PC-3 (cell line): ENCODE measurements around the gene NOC4L. TPM values are rescaled to one million over a fixed set of nuclear protein-coding genes. Genes with fewer than 3 reads are reported as not detected.

ENCODE experiments used
- ATAC-seq: fragments of 200-7000 bp; cut with Tn5 transposase; 2 replicates; pipeline ENCODE4 v1.9.1; 2020; ENCODE audit warnings: mild to moderate bottlenecking, moderate library complexity
- BruUV-seq: library from RNA; stranded (reverse); fragments of 400-500 nt; replicated peaks from 2 replicates; lab custom pipeline; 2021; lab: Mats Ljungman, UMichigan
- CTCF ChIA-PET: fragments of 300-600 bp; sonication (Branson Sonifier 250); formaldehyde crosslinking; loops from one replicate; lab custom pipeline; 2022; ENCODE audit warnings: antibody characterized with exemption; lab: Charles Lee
- POLR2A ChIA-PET: fragments of 300-600 bp; sonication (Branson Sonifier 250); formaldehyde crosslinking; loops from one replicate; lab custom pipeline; 2022; ENCODE audit warnings: antibody characterized with exemption; ENCODE audit not compliant: unreplicated experiment; lab: Charles Lee
- DNase-seq: peaks from one replicate; pipeline ENCODE4 v3.0.0-alpha.2; 2015
- H2AFZ ChIP-seq: fragments of 300-600 bp; sonication (generic); 2 replicates; pipeline ENCODE4 v1.6.0; 2016; ENCODE audit warnings: antibody characterized with exemption, low read length
- H3F3A ChIP-seq: fragments of 300-600 bp; sonication (generic); one replicate; pipeline ENCODE4 v1.6.0; 2017; ENCODE audit warnings: antibody characterized with exemption, low read length, control low read depth, mild to moderate bottlenecking; ENCODE audit not compliant: unreplicated experiment
- H3K27ac ChIP-seq: fragments of 300-600 bp; sonication (generic); 2 replicates; pipeline ENCODE4 v1.5.1; 2016; ENCODE audit warnings: mild to moderate bottlenecking, low read length
- H3K27me3 ChIP-seq: fragments of 300-600 bp; sonication (generic); 2 replicates; pipeline ENCODE4 v1.6.1; 2016; ENCODE audit warnings: low read length, mixed read lengths
- H3K36me3 ChIP-seq: fragments of 300-600 bp; sonication (generic); 2 replicates; pipeline ENCODE4 v1.6.1; 2016; ENCODE audit warnings: low read depth, mixed run types, low read length, mixed read lengths
- H3K4me1 ChIP-seq: fragments of 300-600 bp; sonication (generic); 2 replicates; pipeline ENCODE4 v1.5.1; 2016; ENCODE audit warnings: low read length; ENCODE audit not compliant: insufficient read depth
- H3K4me2 ChIP-seq: fragments of 300-600 bp; sonication (generic); 2 replicates; pipeline ENCODE4 v1.6.0; 2016; ENCODE audit warnings: low read length
- H3K4me3 ChIP-seq: fragments of 300-600 bp; sonication (generic); 2 replicates; pipeline ENCODE4 v1.5.1; 2016; ENCODE audit warnings: mild to moderate bottlenecking, low read length, mixed read lengths
- H3K79me2 ChIP-seq: fragments of 300-600 bp; sonication (generic); 2 replicates; pipeline ENCODE4 v1.6.1; 2017; ENCODE audit warnings: low read length, mixed read lengths
- H3K9ac ChIP-seq: fragments of 300-600 bp; sonication (generic); 2 replicates; pipeline ENCODE4 v1.6.0; 2016; ENCODE audit warnings: mild to moderate bottlenecking, low read length
- H3K9me2 ChIP-seq: fragments of 300-600 bp; sonication (generic); replicated peaks from 2 replicates; pipeline ENCODE4 v1.6.1; 2016; ENCODE audit warnings: mixed run types, low read length, mixed read lengths
- H3K9me3 ChIP-seq: fragments of 300-600 bp; sonication (generic); 2 replicates; pipeline ENCODE4 v1.6.1; 2016; ENCODE audit warnings: low read length, mixed read lengths
- H4K20me1 ChIP-seq: fragments of 300-600 bp; sonication (generic); 2 replicates; pipeline ENCODE4 v1.6.1; 2016; ENCODE audit warnings: low read length, mixed read lengths
- CTCF ChIP-seq: fragments of 300-600 bp; sonication (generic); conservative IDR thresholded peaks from 2 replicates; pipeline ENCODE4 v1.5.1; 2017; ENCODE audit warnings: antibody characterized with exemption, low read depth, mild to moderate bottlenecking, low read length
- EZH2 ChIP-seq: fragments of 300-600 bp; sonication (generic); IDR thresholded peaks from one replicate; pipeline ENCODE4 v1.6.1; 2017; ENCODE audit warnings: antibody characterized with exemption, mild to moderate bottlenecking, low read length; ENCODE audit not compliant: unreplicated experiment
- EZH2phosphoT487 ChIP-seq: fragments of 300-600 bp; sonication (generic); IDR thresholded peaks from 2 replicates; pipeline ENCODE4 v1.6.1; 2018; ENCODE audit warnings: mild to moderate bottlenecking, antibody characterized with exemption, low read length, borderline replicate concordance
- intact Hi-C: fragments of 100-400 bp; cut with micrococcal nuclease; formaldehyde crosslinking; loops from 2 replicates; pipeline ENCODE4 v1.9.0; 2023
- total RNA-seq: library from RNA; depleted of rRNA; stranded (reverse); fragments of >200 nt; gene quantifications from 2 replicates; pipeline ENCODE4 v1.2.3, GENCODE V29; 2014

The NOC4L gene
- total RNA-seq, 1 experiment from 2014 or later: 44.4 TPM

- H2AFZ ChIP-seq: no peak overlapping the region
- DNase-seq (no peak), ATAC-seq (no peak)
- peaks cover 29% of the 10 kb centered on the region for H3K36me3 ChIP-seq
- no peak overlapping the region for H3K4me3 ChIP-seq
- no peaks in the 10 kb centered on the region for H3K79me2 ChIP-seq
- peaks cover 4% of the 10 kb centered on the region; the same call in 1 of the 2 replicates for H3K4me1 ChIP-seq
- peaks cover 13% of the 10 kb centered on the region for H3F3A ChIP-seq
- no peaks in the 10 kb centered on the region for H3K9me2 ChIP-seq
- TF ChIP-seq EZH2phosphoT487 (no peak), CTCF (no peak), EZH2 (no peak)
- H3K27ac ChIP-seq: no peak overlapping the region
- 0 out of 2 replicates have a peak, but pooled peaks cover 7% of the 10 kb centered on the region for H3K9me3 ChIP-seq
- no peak overlapping the region for H3K4me2 ChIP-seq
- H3K9ac ChIP-seq: no peak overlapping the region
- no TSS peak for BruUV-seq
- H4K20me1 ChIP-seq: no peaks in the 10 kb centered on the region
- POLR2A ChIA-PET: no interaction called here
- CTCF ChIA-PET: no interaction called here
- H3K27me3 ChIP-seq: no peaks in the 10 kb centered on the region
- intact Hi-C loops: loop anchor here (2.0 kb wide), 3 partner anchors 33 to 259 kb away; no protein-coding TSS in a partner anchor
These were observed 11.7 kb downstream of the NOC4L start for GRCh38 chr12:132155771-132156572.

DNA sequence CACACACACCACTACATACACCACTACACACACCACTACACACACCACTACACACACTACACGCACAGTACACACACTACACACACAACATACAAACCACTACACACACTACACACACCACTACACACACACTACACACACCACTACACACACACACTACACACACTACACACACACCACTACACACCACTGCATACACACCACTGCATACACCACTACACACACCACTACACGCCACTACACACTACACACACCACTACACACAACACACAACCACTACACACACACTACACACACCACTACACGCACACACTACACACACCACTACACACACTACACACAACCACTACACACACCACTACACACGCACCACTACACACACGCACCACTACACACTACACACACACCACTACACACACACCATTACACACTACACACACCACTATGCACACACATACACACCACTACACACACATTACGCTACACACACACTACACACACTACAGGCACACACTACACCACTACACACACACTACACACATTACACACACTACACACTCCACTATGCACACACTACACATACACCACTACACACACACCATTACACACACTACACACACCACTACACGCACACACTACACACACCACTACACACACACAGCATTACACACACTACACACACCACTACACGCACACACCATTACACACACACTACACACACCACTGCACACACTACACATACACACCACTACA, 12.5 kb downstream of the NOC4L start:
- Histone ChIP-seq H3K4me3 (no peak overlapping the region), H3K9me3 (0 out of 2 replicates have a peak, but pooled peaks cover 7% of the 10 kb centered on the region), H3K27ac (no peak overlapping the region), H3F3A (peaks cover 13% of the 10 kb centered on the region), H3K79me2 (no peaks in the 10 kb centered on the region), H3K9me2 (no peaks in the 10 kb centered on the region), H2AFZ (no peak overlapping the region), H4K20me1 (no peaks in the 10 kb centered on the region), H3K36me3 (peaks cover 25% of the 10 kb centered on the region), H3K27me3 (no peaks in the 10 kb centered on the region), H3K4me2 (no peak overlapping the region), H3K9ac (no peak overlapping the region), H3K4me1 (peaks cover 4% of the 10 kb centered on the region; the same call in 1 of the 2 replicates)
- ATAC-seq: no peak
- TF ChIP-seq EZH2: no peak
- no peak for TF ChIP-seq CTCF
- TF ChIP-seq EZH2phosphoT487: no peak
- DNase-seq: no peak
- intact Hi-C loops: no loop called here
- BruUV-seq: no TSS peak
- ChIA-PET CTCF (no interaction called here), POLR2A (no interaction called here)
